ENCODE results near the gene EIF3L.
"Not testable (repeated sequence)": the region's sequence is repeated elsewhere in the genome, so short reads cannot be mapped to it uniquely, and the experiment has no call there.

EIF3L gene

GRCh38 chr22:37849089-37849751 is at the start of gene EIF3L:
Gene EIF3L (plus strand): TSS chr22:37849419. CDS start chr22:37849450, 31 bp downstream.
- DNase-seq: peak; percentile 54

- DNase-seq: not testable (repeated sequence)
Measured at GRCh38 chr22:37799979-37800378, 49.2 kb upstream of the EIF3L start.

GRCh38 chr22:37801946-37802309 is 47.3 kb upstream of the EIF3L start:
- no peak for DNase-seq

- peak; percentile 27 for DNase-seq
Measured at GRCh38 chr22:37802310-37803194, 46.7 kb upstream of the EIF3L start.

- no peak for DNase-seq
Measured at GRCh38 chr22:37803195-37803638, 46.0 kb upstream of the EIF3L start.

GRCh38 chr22:37803639-37804351 is 45.4 kb upstream of the EIF3L start:
- peak; percentile 38 for DNase-seq

GRCh38 chr22:37804352-37804880 is 44.8 kb upstream of the EIF3L start:
- no peak for DNase-seq

- DNase-seq: peak; percentile 23
Measured at GRCh38 chr22:37804881-37805809, 44.1 kb upstream of the EIF3L start.

- no peak for DNase-seq
Measured at GRCh38 chr22:37805810-37806277, 43.4 kb upstream of the EIF3L start.

GRCh38 chr22:37806409-37807333 is 42.5 kb upstream of the EIF3L start:
- peak; percentile 16 for DNase-seq

- peak; percentile 79 for DNase-seq
Measured at GRCh38 chr22:37807410-37808293, 41.6 kb upstream of the EIF3L start, which contains the start of gene GCAT. Gene GCAT (plus strand): TSS chr22:37807934. CDS start chr22:37807968, 34 bp downstream.

- no peak for DNase-seq
Measured at GRCh38 chr22:37808294-37808657, 40.9 kb upstream of the EIF3L start.

GRCh38 chr22:37809672-37810333 is 39.4 kb upstream of the EIF3L start:
- no peak for DNase-seq

- DNase-seq: no peak
Measured at GRCh38 chr22:37811867-37812266, 37.4 kb upstream of the EIF3L start.

- DNase-seq: no peak
Measured at GRCh38 chr22:37812869-37813678, 36.1 kb upstream of the EIF3L start.

GRCh38 chr22:37815593-37815992 is 33.6 kb upstream of the EIF3L start:
- no peak for DNase-seq

GRCh38 chr22:37816543-37817180 is 32.6 kb upstream of the EIF3L start:
- DNase-seq: no peak
